ENCODE data around the gene BCL2.

BCL2 gene

DNA sequence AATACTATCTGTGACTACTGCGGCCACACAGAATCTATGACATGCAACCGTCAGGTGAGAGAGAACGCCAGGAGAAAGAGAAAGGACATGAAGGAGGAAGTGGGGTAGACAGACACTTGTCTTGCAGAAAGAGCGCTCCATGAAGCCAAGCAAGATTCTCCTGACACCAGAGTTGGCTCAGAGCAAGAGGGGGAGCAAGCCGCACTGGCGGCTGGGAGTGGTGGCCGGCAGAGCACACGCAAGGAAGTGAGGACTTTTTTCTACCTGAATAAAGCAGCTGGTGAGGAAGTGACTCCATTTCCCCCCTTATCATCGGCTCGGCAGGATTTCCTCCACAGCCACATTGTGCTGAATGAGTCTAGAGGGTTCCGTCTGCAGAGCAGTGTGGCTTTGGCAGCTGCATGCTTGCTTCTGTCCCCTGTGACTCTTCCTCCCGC, 181.6 kb downstream of the BCL2 start:
- peaks cover 17% of the 10 kb centered on the region for H3K36me3 Mint-ChIP-seq (ENCODE audit: low read depth)
- H3K27me3 Mint-ChIP-seq (ENCODE audit: low read depth, poor library complexity), result peaks cover 15% of the 10 kb centered on the region
- DNase-seq, result no peak
- peak overlapping the region; percentile 74 for H3K4me3 Mint-ChIP-seq
- peaks cover 59% of the 10 kb centered on the region for H3K4me1 Mint-ChIP-seq
- TF ChIP-seq, protein P1, sequence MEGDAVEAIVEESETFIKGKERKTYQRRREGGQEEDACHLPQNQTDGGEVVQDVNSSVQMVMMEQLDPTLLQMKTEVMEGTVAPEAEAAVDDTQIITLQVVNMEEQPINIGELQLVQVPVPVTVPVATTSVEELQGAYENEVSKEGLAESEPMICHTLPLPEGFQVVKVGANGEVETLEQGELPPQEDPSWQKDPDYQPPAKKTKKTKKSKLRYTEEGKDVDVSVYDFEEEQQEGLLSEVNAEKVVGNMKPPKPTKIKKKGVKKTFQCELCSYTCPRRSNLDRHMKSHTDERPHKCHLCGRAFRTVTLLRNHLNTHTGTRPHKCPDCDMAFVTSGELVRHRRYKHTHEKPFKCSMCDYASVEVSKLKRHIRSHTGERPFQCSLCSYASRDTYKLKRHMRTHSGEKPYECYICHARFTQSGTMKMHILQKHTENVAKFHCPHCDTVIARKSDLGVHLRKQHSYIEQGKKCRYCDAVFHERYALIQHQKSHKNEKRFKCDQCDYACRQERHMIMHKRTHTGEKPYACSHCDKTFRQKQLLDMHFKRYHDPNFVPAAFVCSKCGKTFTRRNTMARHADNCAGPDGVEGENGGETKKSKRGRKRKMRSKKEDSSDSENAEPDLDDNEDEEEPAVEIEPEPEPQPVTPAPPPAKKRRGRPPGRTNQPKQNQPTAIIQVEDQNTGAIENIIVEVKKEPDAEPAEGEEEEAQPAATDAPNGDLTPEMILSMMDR (IDR thresholded peaks at IDR 0.05), result no peak
- H3K9me3 Mint-ChIP-seq, result no peaks in the 10 kb centered on the region
- no peak overlapping the region for H3K27ac Mint-ChIP-seq

DNA sequence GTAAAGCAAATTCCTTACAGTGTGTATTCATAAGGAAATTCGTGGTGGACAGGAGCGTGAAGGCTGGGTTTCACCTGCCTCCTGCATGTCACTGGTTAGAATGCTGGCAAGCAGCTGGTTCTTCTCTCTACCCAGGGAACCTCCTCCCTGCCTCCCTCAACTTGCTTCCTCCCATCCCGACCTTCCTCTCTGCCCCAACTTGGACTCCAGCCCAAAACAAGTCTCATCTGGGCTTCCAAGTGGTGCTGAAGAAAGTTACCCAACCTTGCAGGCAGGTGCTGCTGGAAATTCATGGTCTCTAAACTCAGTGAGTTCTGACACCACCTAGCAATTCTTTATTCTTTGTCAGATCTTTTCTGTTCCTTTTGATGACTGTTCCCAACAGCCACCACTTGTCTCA, 184.5 kb downstream of the BCL2 start:
- TF ChIP-seq, protein P1 (IDR thresholded peaks at IDR 0.05), result no peak
- H3K9me3 Mint-ChIP-seq, result no peaks in the 10 kb centered on the region
- peaks cover 58% of the 10 kb centered on the region for H3K4me1 Mint-ChIP-seq
- DNase-seq, result no peak
- H3K36me3 Mint-ChIP-seq (ENCODE audit: low read depth), result peaks cover 5% of the 10 kb centered on the region
- peaks cover 15% of the 10 kb centered on the region for H3K27me3 Mint-ChIP-seq (ENCODE audit: low read depth, poor library complexity)
- no peak overlapping the region for H3K4me3 Mint-ChIP-seq
- H3K27ac Mint-ChIP-seq, result no peak overlapping the region

DNA sequence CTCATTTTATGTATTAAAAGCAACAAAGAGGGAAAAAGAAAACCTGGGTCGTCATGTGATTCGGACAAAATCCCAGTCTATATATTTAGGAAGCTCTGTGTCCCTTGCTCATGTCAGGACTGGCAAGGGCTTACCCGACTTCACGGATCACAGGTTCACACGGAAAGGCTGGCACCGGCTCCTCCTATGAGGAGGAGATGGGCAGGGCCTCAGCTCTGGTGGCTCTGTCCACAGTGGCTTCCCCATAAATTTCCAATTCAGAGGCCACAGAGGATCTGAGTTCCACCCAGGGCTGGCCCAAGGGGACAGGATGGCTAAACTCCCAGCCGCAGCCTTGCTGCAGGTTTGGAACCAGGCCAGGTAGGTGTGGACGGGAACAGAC, 186.8 kb downstream of the BCL2 start:
- no peaks in the 10 kb centered on the region for H3K9me3 Mint-ChIP-seq
- TF ChIP-seq, protein P1 (IDR thresholded peaks at IDR 0.05), result no peak
- DNase-seq, result no peak
- H3K27ac Mint-ChIP-seq, result peak overlapping the region; percentile 53
- peaks cover 57% of the 10 kb centered on the region for H3K4me1 Mint-ChIP-seq
- H3K27me3 Mint-ChIP-seq (ENCODE audit: low read depth, poor library complexity), result peaks cover 11% of the 10 kb centered on the region
- peak overlapping the region; percentile 7 for H3K4me3 Mint-ChIP-seq
- H3K36me3 Mint-ChIP-seq (ENCODE audit: low read depth), result peaks cover 13% of the 10 kb centered on the region

DNA sequence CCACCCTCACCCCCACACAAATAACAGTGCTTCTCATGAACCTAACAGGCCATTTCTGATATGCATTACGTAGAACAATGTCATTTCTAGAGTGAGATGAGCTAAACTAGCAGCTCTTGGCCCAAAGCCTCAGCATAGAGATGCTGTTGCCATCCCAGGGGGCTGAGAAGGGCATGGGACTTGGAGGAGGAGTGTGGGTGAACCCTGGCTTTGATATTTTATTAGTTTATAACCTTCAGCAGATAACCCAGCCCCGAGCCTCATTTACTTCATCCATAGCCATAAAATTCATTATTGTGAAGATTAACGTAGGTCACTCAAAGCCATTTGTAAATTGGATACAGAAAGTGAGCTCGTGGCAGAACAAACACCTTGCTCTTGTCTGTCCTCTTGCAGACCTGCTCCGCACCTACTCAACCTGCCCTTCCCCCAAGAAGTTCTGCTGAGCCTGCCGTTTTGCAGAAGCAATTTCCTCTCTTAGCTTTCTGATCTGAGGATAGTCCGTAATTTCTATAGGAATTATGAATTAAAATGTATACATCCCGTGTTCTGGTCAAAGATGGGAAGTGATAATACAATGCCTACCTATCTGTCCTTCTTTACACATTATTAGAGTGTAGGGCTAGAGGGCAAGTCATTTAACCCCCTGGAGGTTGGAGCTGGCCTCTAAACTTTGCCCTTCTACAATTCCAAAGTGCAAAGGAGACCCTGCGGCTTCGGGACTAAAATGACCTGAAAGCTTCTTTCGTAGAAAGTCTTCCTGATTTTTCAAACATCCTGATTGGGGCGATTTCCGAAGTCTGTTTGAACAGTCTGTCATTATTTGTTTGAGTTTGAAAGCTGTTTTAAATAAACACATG, 187.4 kb downstream of the BCL2 start:
- TF ChIP-seq, protein P1 (IDR thresholded peaks at IDR 0.05), result no peak
- peaks cover 11% of the 10 kb centered on the region for H3K27me3 Mint-ChIP-seq (ENCODE audit: low read depth, poor library complexity)

DNA sequence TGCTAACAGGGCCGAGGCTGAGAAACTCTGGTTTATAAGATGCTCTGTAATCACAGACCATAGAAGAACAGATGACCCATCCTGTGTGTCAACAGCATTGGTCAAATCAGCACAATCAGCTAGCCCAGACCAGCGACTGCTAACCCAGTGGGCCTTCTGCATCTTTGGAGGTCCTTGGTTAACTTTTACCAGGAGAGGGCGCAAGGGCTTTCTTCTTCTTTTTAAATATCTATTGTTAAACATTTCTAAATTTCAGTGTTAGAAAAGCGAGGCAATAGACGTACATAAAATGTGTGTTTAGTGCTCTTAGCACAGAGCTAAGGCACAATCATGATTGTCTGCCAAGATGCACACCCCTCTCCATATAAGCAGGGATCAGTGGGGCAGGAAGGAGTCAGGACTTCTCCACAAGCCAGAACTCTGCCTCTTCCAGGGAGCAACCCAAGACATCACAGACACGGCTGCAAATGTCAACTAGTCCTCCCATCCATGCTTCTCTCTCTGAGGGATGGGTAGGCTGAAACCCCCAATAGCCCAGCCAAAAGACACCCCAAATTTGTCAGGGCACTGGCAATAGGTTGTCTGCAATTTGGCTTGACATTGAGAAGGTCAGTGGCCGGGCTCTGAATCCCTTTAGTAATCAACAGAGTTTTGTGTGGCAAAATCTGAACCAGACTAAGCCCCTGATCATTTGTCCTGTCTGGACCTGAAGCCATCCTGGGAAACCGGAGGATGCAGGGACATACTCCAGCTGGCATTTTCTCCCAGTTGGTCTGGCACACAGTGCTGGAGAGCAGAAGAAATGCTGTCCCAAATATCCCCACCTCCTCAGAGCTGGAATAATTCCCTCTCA, 188.2 kb downstream of the BCL2 start:
- Mint-ChIP-seq H3K27me3 (ENCODE audit: low read depth, poor library complexity) (peaks cover 11% of the 10 kb centered on the region), H3K4me3 (no peak overlapping the region), H3K4me1 (peaks cover 57% of the 10 kb centered on the region), H3K36me3 (ENCODE audit: low read depth) (peaks cover 28% of the 10 kb centered on the region), H3K9me3 (no peaks in the 10 kb centered on the region), H3K27ac (no peak overlapping the region)
- TF ChIP-seq, protein P1 (IDR thresholded peaks at IDR 0.05), result peak; percentile 45
- no peak for DNase-seq

More for the DNA sequence above, 187.4 kb downstream of the BCL2 start:
- H3K4me1 Mint-ChIP-seq, result peaks cover 53% of the 10 kb centered on the region
- DNase-seq, result no peak
- H3K9me3 Mint-ChIP-seq, result no peaks in the 10 kb centered on the region
- peak overlapping the region; percentile 53 for H3K27ac Mint-ChIP-seq
- H3K36me3 Mint-ChIP-seq (ENCODE audit: low read depth), result peaks cover 20% of the 10 kb centered on the region
- H3K4me3 Mint-ChIP-seq, result peak overlapping the region; percentile 7

Data from nephron progenitor cell (in vitro differentiated cells).